Neuronal stem cell (in vitro differentiated cells): Measurements from ENCODE around the gene LINC01488.

ENCODE experiments used
- DNase-seq: peaks from one replicate; pipeline ENCODE4 v3.0.0-alpha.2; 2013; ENCODE audit warnings: low spot score
- H2AFZ ChIP-seq: one replicate; pipeline ENCODE4 v1.6.1; 2013; ENCODE audit warnings: mild to moderate bottlenecking, low read length, inconsistent platforms
- H2AK5ac ChIP-seq: 2 replicates; pipeline ENCODE4 v1.6.1; 2013; ENCODE audit warnings: low read depth, mild to moderate bottlenecking, inconsistent platforms, low read length, moderate library complexity, mixed read lengths
- H2BK120ac ChIP-seq: 2 replicates; pipeline ENCODE4 v1.6.1; 2013; ENCODE audit warnings: low read depth, mild to moderate bottlenecking, inconsistent platforms, low read length, moderate library complexity, mixed read lengths
- H2BK12ac ChIP-seq: one replicate; pipeline ENCODE4 v1.6.1; 2013; ENCODE audit warnings: low read length, inconsistent platforms
- H2BK15ac ChIP-seq: 2 replicates; pipeline ENCODE4 v1.6.1; 2013; ENCODE audit warnings: mild to moderate bottlenecking, low read length, inconsistent platforms, mixed read lengths
- H2BK5ac ChIP-seq: one replicate; pipeline ENCODE4 v1.6.1; 2013; ENCODE audit warnings: inconsistent platforms, mild to moderate bottlenecking, low read length, moderate library complexity
- H3K14ac ChIP-seq: one replicate; pipeline ENCODE4 v1.6.1; 2013; ENCODE audit warnings: low read length, inconsistent platforms
- H3K18ac ChIP-seq: 2 replicates; pipeline ENCODE4 v1.6.1; 2013; ENCODE audit warnings: low read length, inconsistent platforms
- H3K23ac ChIP-seq: 2 replicates; pipeline ENCODE4 v1.6.1; 2013; ENCODE audit warnings: low read depth, mild to moderate bottlenecking, mixed read lengths, low read length, inconsistent platforms; ENCODE audit not compliant: poor library complexity
- H3K27ac ChIP-seq: replicated peaks from 3 replicates; pipeline ENCODE4 v1.5.1; 2013; ENCODE audit warnings: low read length, inconsistent platforms
- H3K27me3 ChIP-seq, 3 experiments: 2 replicates each; pipeline ENCODE4 v1.6.1; 2013; ENCODE audit warnings: low read length in 3 of 3, mild to moderate bottlenecking in 2 of 3, inconsistent platforms in 1 of 3, low read depth in 1 of 3, mixed read lengths in 1 of 3, moderate library complexity in 1 of 3; ENCODE audit not compliant: control insufficient read depth in 3 of 3, insufficient read depth in 3 of 3
- H3K36me3 ChIP-seq, 2 donors: replicated peaks in 1 of 2; 2 replicates each; pipeline ENCODE4 v1.6.1; 2013; ENCODE audit warnings: low read length in 2 of 2; ENCODE audit not compliant: control insufficient read depth in 2 of 2, insufficient read depth in 2 of 2
- H3K4ac ChIP-seq: 2 replicates; pipeline ENCODE4 v1.6.1; 2013; ENCODE audit warnings: inconsistent platforms, mild to moderate bottlenecking, low read length, moderate library complexity
- H3K4me1 ChIP-seq, 2 donors: 1 replicate in 1 of 2; 2 replicates in 1 of 2; pipeline ENCODE4 v1.6.1; 2013; ENCODE audit warnings: low read length in 2 of 2, low read depth in 1 of 2; ENCODE audit not compliant: control insufficient read depth in 2 of 2, insufficient read depth in 1 of 2
- H3K4me2 ChIP-seq: one replicate; pipeline ENCODE4 v1.6.1; 2013; ENCODE audit warnings: mild to moderate bottlenecking, low read length, inconsistent platforms; ENCODE audit not compliant: insufficient read depth, poor library complexity, severe bottlenecking
- H3K4me3 ChIP-seq, 2 donors: 2 replicates each; pipeline ENCODE4 v1.5.1; 2013; ENCODE audit warnings: low read length in 2 of 2, mild to moderate bottlenecking in 2 of 2, inconsistent platforms in 1 of 2, moderate library complexity in 1 of 2
- H3K79me1 ChIP-seq: one replicate; pipeline ENCODE4 v1.6.1; 2013; ENCODE audit warnings: low read depth, mild to moderate bottlenecking, inconsistent platforms, low read length, moderate library complexity
- H3K9ac ChIP-seq: one replicate; pipeline ENCODE4 v1.6.1; 2013; ENCODE audit warnings: mild to moderate bottlenecking, low read depth, low read length, inconsistent platforms; ENCODE audit not compliant: poor library complexity
- H3K9me3 ChIP-seq, 2 donors: replicated peaks in 1 of 2; 2 replicates each; pipeline versions ENCODE3 to v1.6.1; 2013; ENCODE audit warnings: low read length in 2 of 2, mild to moderate bottlenecking in 2 of 2, inconsistent platforms in 1 of 2, low read depth in 1 of 2, mixed read lengths in 1 of 2, moderate library complexity in 1 of 2; ENCODE audit not compliant: control insufficient read depth in 2 of 2, insufficient read depth in 1 of 2
- H4K8ac ChIP-seq: one replicate; pipeline ENCODE4 v1.6.1; 2013; ENCODE audit warnings: low read depth, mild to moderate bottlenecking, inconsistent platforms, low read length, moderate library complexity
- H4K91ac ChIP-seq: one replicate; pipeline ENCODE4 v1.6.1; 2013; ENCODE audit warnings: low read length, low read depth, mild to moderate bottlenecking, inconsistent platforms; ENCODE audit not compliant: poor library complexity
- WGBS, 2 donors: extraction: QIAGEN DNeasy Blood & Tissue Kit; methylation state at CpG; one replicate each; pipeline ENCODE4 v1.1.7; 2013; ENCODE audit warnings: missing lambda C conversion rate in 2 of 2, mixed read lengths in 1 of 2; ENCODE audit not compliant: insufficient read length in 2 of 2, insufficient replicate concordance in 1 of 2; ENCODE audit errors: extremely low coverage in 2 of 2; 5-methylcytosine and 5-hydroxymethylcytosine counted together

Gene LINC01488

DNA sequence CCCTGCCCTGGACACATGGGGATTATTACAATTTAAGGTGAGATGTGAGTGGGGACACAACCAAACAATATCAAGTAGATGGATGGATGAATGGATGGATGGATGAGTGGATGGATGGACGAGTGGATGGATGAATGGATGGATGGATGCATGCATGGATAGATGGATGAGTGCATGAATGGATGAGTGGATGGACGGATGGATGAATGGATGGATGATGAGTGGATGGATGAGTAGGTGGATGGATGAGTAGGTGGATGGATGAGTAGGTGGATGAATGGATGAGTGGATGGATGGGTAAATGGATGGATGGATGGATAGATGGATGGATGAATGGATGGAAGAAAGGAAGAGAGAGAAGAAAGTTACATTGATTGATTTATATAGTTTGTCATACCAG lies 859 bp downstream of the LINC01488 start:
- WGBS, 2 donors: no CpG with 5 or more reads among the region's 2 CpGs
- H3K4me2 ChIP-seq: no peak overlapping the region
- no peaks in the 10 kb centered on the region for H3K36me3 ChIP-seq
- H2BK120ac ChIP-seq: no peak overlapping the region
- no peak overlapping the region for H3K18ac ChIP-seq
- DNase-seq: no peak
- H3K4me1 ChIP-seq: peaks cover 16 to 19% of the 10 kb centered on the region in 2 donors
- H2BK5ac ChIP-seq: no peak overlapping the region
- no peak overlapping the region for H4K91ac ChIP-seq
- no peaks in the 10 kb centered on the region for H3K9me3 ChIP-seq
- H4K8ac ChIP-seq: no peak overlapping the region
- H3K4ac ChIP-seq: no peak overlapping the region
- H3K79me1 ChIP-seq: no peaks in the 10 kb centered on the region
- no peak overlapping the region for H3K9ac ChIP-seq
- H2AK5ac ChIP-seq: no peak overlapping the region
- no peak overlapping the region for H3K23ac ChIP-seq
- H3K27me3 ChIP-seq: no peaks in the 10 kb centered on the region
- H2AFZ ChIP-seq: no peak overlapping the region
- H3K4me3 ChIP-seq: no peak overlapping the region
- H3K14ac ChIP-seq: no peak overlapping the region
- H2BK15ac ChIP-seq: no peak overlapping the region
- H2BK12ac ChIP-seq: no peak overlapping the region
- H3K27ac ChIP-seq: no peak overlapping the region

DNA sequence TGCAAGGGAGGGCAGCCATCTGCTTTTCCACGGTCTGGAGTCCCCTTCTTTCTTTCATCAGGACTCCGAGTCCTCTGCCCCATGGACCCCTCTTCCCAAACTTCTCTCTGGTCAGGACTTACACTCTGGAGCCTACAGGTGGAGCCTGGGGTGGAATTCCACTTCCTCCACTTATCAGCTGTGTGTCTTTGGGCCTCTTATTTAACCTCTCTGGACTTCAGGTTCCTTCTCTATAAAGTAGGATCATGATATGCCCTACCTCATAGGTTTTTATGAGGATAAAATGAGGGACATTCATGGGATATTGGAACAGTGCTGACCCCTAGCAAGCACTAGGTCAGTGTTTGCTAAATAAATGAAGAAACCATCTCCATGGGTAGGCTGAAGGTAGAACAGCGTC lies 1.7 kb downstream of the LINC01488 start:
- no CpG with 5 or more reads among the region's 3 CpGs for WGBS, 2 donors
- no peaks in the 10 kb centered on the region for H3K9me3 ChIP-seq
- H3K27me3 ChIP-seq: no peaks in the 10 kb centered on the region
- H3K4me2 ChIP-seq: no peak overlapping the region
- no peak overlapping the region for H3K27ac ChIP-seq
- no peak overlapping the region for H3K23ac ChIP-seq
- H3K4me1 ChIP-seq: peaks cover 16 to 19% of the 10 kb centered on the region in 2 donors
- no peak overlapping the region for H3K14ac ChIP-seq
- H3K79me1 ChIP-seq: no peaks in the 10 kb centered on the region
- no peak overlapping the region for H3K4me3 ChIP-seq
- no peak overlapping the region for H3K4ac ChIP-seq
- peak overlapping the region; percentile 68 for H3K18ac ChIP-seq
- H2BK120ac ChIP-seq: no peak overlapping the region
- no peak overlapping the region for H4K91ac ChIP-seq
- H3K9ac ChIP-seq: no peak overlapping the region
- no peak overlapping the region for H2BK5ac ChIP-seq
- H4K8ac ChIP-seq: no peak overlapping the region
- H2BK12ac ChIP-seq: no peak overlapping the region
- H3K36me3 ChIP-seq: no peaks in the 10 kb centered on the region
- peak overlapping the region; percentile 3 for H2BK15ac ChIP-seq
- H2AK5ac ChIP-seq: no peak overlapping the region
- DNase-seq: no peak
- H2AFZ ChIP-seq: peak overlapping the region; percentile 85

- Histone ChIP-seq H3K27ac (no peak overlapping the region), H4K91ac (no peak overlapping the region), H2AFZ (peak overlapping the region; percentile 85), H2BK12ac (peak overlapping the region; percentile 5), H3K79me1 (no peaks in the 10 kb centered on the region), H2BK5ac (no peak overlapping the region), H2AK5ac (no peak overlapping the region), H3K14ac (no peak overlapping the region), H3K18ac (peak overlapping the region; percentile 39), H2BK120ac (no peak overlapping the region), H3K36me3 (no peaks in the 10 kb centered on the region), H3K9ac (no peak overlapping the region), H2BK15ac (no peak overlapping the region), H3K27me3 (no peaks in the 10 kb centered on the region), H3K4me3 (no peak overlapping the region), H3K4me1 (peaks cover 16 to 19% of the 10 kb centered on the region in 2 donors), H3K4me2 (no peak overlapping the region), H3K23ac (no peak overlapping the region), H3K4ac (no peak overlapping the region), H4K8ac (no peak overlapping the region), H3K9me3 (no peaks in the 10 kb centered on the region)
- no CpG with 5 or more reads among the region's 25 CpGs for WGBS, 2 donors
- no peak for DNase-seq
Measured at GRCh38 chr11:69483691-69484426, 2.4 kb downstream of the LINC01488 start.

DNA sequence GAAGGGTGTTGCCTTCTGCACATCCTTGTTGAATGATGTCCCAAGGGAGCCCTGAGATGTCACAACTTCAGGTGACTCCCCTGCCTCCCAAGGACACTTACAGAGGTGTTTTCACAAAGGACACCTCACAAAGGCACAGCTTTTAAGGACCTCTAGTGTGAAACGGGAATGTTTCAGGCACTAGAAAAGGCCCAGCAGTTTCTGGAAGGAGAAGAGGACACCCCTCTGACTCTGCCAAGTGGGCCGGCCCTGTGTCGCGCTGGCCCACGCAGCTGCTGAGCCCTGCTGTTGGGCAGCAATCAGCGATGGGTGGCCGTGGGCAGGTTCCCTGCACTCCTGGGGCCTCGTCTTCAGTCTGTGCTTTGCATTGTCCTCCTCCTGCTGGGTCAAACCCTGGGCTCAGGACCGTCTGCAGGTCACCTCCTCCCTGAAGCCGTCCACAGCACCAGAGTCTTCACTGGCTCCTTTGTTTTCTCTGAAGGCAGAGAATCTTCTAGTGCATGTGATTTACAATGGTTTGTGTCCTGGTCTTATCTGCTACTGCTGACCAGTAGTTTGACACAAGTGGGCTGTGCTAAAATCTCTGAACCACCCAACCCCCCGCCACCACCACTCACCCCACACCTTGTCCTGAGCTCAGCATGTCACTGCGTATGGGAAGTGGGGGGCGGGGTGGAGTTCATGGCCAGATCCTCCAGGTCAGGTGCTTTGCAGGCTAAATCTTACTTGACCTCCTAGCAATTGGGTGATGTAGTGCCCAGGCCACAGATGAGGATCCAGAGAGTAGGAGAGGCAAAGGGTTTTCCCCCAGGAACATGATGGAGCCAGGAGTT lies 3.2 kb downstream of the LINC01488 start:
- H3K23ac ChIP-seq: no peak overlapping the region
- H3K18ac ChIP-seq: peak overlapping the region; percentile 36
- H4K8ac ChIP-seq: no peak overlapping the region
- peak overlapping the region; percentile 85 for H2AFZ ChIP-seq
- H2BK120ac ChIP-seq: no peak overlapping the region
- H3K9ac ChIP-seq: no peak overlapping the region
- no peak overlapping the region for H3K4ac ChIP-seq
- no peaks in the 10 kb centered on the region for H3K79me1 ChIP-seq
- no CpG with 5 or more reads among the region's 13 CpGs for WGBS, 2 donors
- H3K4me2 ChIP-seq: no peak overlapping the region
- H3K36me3 ChIP-seq: no peaks in the 10 kb centered on the region
- no peak overlapping the region for H3K4me3 ChIP-seq
- H2BK15ac ChIP-seq: no peak overlapping the region
- no peak overlapping the region for H3K14ac ChIP-seq
- H3K27ac ChIP-seq: no peak overlapping the region
- H2BK12ac ChIP-seq: no peak overlapping the region
- peak overlapping the region; percentile 16 for H4K91ac ChIP-seq
- no peak for DNase-seq
- no peaks in the 10 kb centered on the region for H3K27me3 ChIP-seq
- peak overlapping the region; percentile 22 for H2AK5ac ChIP-seq
- peaks cover 16 to 19% of the 10 kb centered on the region in 2 donors for H3K4me1 ChIP-seq
- H3K9me3 ChIP-seq: no peaks in the 10 kb centered on the region
- peak overlapping the region; percentile 2 for H2BK5ac ChIP-seq
